ENCODE data around the gene DGKA. TPM values are rescaled to one million over a fixed set of nuclear protein-coding genes. Genes with fewer than 3 reads are reported as not detected.
"Not testable (repeated sequence)": the region's sequence is repeated elsewhere in the genome, so short reads cannot be mapped to it uniquely, and the experiment has no call there.

DGKA gene
- total and polyA plus RNA-seq, 5 donors: 11.3 to 25.9 (median 20.3) TPM

- not testable (repeated sequence) for ATAC-seq; H3K4me1 ChIP-seq (ENCODE audit: control insufficient read depth, insufficient read depth, low read length)
- intact Hi-C loops (cut with DNase I): loop anchor here in 3 of 4 donors (5.0 to 10.0 kb wide), 2 partner anchors 43 to 45 kb away; partner anchors contain the start of gene RPS26 (in 3 of the 3)
Observed at GRCh38 chr12:55999522-55999921, 68.6 kb downstream of the DGKA start.

GRCh38 chr12:55999999-56000540 is 69.1 kb downstream of the DGKA start:
- intact Hi-C loops (cut with DNase I): loop anchor here in 3 of 4 donors (5.0 to 10.0 kb wide), 2 partner anchors 42 to 45 kb away; partner anchors contain the start of gene RPS26 (in 3 of the 3)
- WGBS: 96% methylated on average over 33 of the region's 33 CpGs
- not testable (repeated sequence) for H3K27me3 ChIP-seq (ENCODE audit: control insufficient read depth, insufficient read depth); ATAC-seq; H3K9me3 ChIP-seq (ENCODE audit: control insufficient read depth, low read length); H3K27ac ChIP-seq (ENCODE audit: low read length); H3K4me3 ChIP-seq (ENCODE audit: low read length); DNase-seq; H3K4me1 ChIP-seq (ENCODE audit: control insufficient read depth, insufficient read depth, low read length)

More at GRCh38 chr12:55999522-55999921, 68.6 kb downstream of the DGKA start:
- not testable (repeated sequence) for H3K27me3 ChIP-seq (ENCODE audit: control insufficient read depth, insufficient read depth); H3K4me3 ChIP-seq (ENCODE audit: low read length); DNase-seq; H3K9me3 ChIP-seq (ENCODE audit: control insufficient read depth, low read length); H3K27ac ChIP-seq (ENCODE audit: low read length)
- WGBS: 68% methylated on average over 6 of the region's 6 CpGs

DNA sequence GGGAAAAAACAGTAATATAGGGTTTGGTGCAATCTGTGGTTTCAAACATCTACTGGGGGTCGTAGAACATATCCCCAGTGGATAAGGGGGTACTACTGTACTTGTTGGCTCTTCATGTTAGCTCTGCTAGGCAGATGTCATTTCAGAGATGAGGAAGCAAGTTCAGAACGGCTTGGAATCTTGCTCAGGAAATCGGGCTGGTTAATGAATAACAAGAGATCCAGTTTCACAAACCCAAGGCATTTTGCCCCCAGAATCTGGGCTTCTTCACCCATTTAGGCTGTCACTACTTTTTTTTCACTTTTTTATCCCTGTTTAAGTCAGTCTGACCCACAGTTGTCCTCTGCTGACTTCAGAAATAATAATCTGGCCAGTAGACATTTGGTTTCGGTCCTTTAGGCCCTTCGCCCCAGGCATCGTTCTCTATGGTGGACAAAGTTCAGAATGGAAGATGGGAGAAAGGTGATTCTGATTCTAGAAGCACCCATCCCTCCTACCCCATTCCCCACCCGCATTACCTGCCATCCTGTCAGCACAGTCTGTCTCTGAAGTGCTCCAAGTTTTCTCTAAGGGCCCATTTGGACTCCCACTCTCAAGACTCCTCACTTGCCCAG is 70.6 kb downstream of the DGKA start:
- Histone ChIP-seq H3K27me3 (ENCODE audit: control insufficient read depth, insufficient read depth) (no peaks in the 10 kb centered on the region), H3K4me3 (ENCODE audit: low read length) (no peak overlapping the region), H3K27ac (ENCODE audit: low read length) (no peak overlapping the region), H3K4me1 (ENCODE audit: control insufficient read depth, insufficient read depth, low read length) (no peaks in the 10 kb centered on the region), H3K9me3 (ENCODE audit: control insufficient read depth, low read length) (no peaks in the 10 kb centered on the region)
- DNase-seq (no peak), ATAC-seq (no peak)
- intact Hi-C loops (cut with DNase I): no loop called here
- 85% methylated on average over 7 of the region's 7 CpGs for WGBS

DNA sequence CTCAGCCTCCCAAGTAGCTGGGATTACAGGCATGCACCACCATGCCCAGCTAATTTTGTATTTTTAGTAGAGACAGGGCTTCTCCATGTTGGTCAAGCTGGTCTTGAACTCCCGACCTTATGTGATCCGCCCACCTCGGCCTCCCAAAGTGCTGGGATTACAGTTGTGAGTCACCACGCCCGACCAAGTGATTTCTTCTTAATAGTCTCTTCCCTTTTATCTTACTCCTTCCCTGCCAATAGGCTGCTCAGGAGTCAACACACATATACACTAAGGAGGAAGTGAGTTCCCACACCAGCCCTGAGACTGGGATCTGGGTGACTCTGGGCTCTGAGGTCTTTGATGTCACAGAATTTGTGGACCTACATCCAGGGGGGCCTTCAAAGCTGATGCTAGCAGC is 72.4 kb downstream of the DGKA start:
- H3K27ac ChIP-seq (ENCODE audit: low read length); intact Hi-C loops (cut with DNase I); H3K27me3 ChIP-seq (ENCODE audit: control insufficient read depth, insufficient read depth); H3K4me3 ChIP-seq (ENCODE audit: low read length); H3K9me3 ChIP-seq (ENCODE audit: control insufficient read depth, low read length); DNase-seq; H3K4me1 ChIP-seq (ENCODE audit: control insufficient read depth, insufficient read depth, low read length); ATAC-seq: not testable (repeated sequence)
- 86% methylated on average over 5 of the region's 5 CpGs for WGBS

Other genes with a start within 250 kb of the DGKA start
- gene ITGA7, start 223.3 kb upstream of the DGKA start, total RNA-seq: 100 to 1,000 TPM; 465 to 674 (median 604) TPM
- 288 TPM for gene ITGA7, start 223.3 kb upstream of the DGKA start, polyA plus RNA-seq
- 100 to 1,000 TPM; 134 to 149 (median 139) TPM for gene BLOC1S1, start 215.1 kb upstream of the DGKA start, total RNA-seq
- gene BLOC1S1, start 215.1 kb upstream of the DGKA start, polyA plus RNA-seq: 205 TPM
- 10 to 100 TPM; 15.9 to 27.7 (median 23.3) TPM for gene RDH5, start 210.8 kb upstream of the DGKA start, total RNA-seq
- 24.1 TPM for gene RDH5, start 210.8 kb upstream of the DGKA start, polyA plus RNA-seq
- 1,000 to 10,000 TPM; 1,076 to 1,430 (median 1,264) TPM for gene CD63, start 202.2 kb upstream of the DGKA start, total RNA-seq
- gene CD63, start 202.2 kb upstream of the DGKA start, polyA plus RNA-seq: 1,376 TPM
- gene GDF11, start 188.0 kb upstream of the DGKA start, total RNA-seq: 10 to 100 TPM; 16.2 to 17.5 (median 16.7) TPM
- 11.5 TPM for gene GDF11, start 188.0 kb upstream of the DGKA start, polyA plus RNA-seq
- gene SARNP, start 113.4 kb upstream of the DGKA start, total RNA-seq: 10 to 100 TPM; 50.3 to 55.7 (median 52.7) TPM
- 113 TPM for gene SARNP, start 113.4 kb upstream of the DGKA start, polyA plus RNA-seq
- 10 to 100 TPM; 13.8 to 23.2 (median 17.6) TPM for gene ORMDL2, start 113.1 kb upstream of the DGKA start, total RNA-seq
- gene ORMDL2, start 113.1 kb upstream of the DGKA start, polyA plus RNA-seq: 23.8 TPM
- gene DNAJC14, start 101.6 kb upstream of the DGKA start, total RNA-seq: 10 to 100 TPM; 19.0 to 24.1 (median 22.4) TPM
- 15.5 TPM for gene DNAJC14, start 101.6 kb upstream of the DGKA start, polyA plus RNA-seq
- 10 to 100 TPM in 1 of 4 donors, 1 to 10 TPM in 3; 3.1 to 21.2 (median 5.6) TPM for gene MMP19, start 88.2 kb upstream of the DGKA start, total RNA-seq
- 6.9 TPM for gene MMP19, start 88.2 kb upstream of the DGKA start, polyA plus RNA-seq
- gene PYM1, start 3.3 kb upstream of the DGKA start, total RNA-seq: 10 to 100 TPM; 15.4 to 19.0 (median 16.9) TPM
- 25.7 TPM for gene PYM1, start 3.3 kb upstream of the DGKA start, polyA plus RNA-seq
- gene PMEL, start 34.9 kb downstream of the DGKA start, total RNA-seq: 1 to 10 TPM in 3 of 4 donors, under 1 TPM in 1; 0.86 to 2.2 (median 1.2) TPM
- gene PMEL, start 34.9 kb downstream of the DGKA start, polyA plus RNA-seq: 0.45 TPM
- gene CDK2, start 35.7 kb downstream of the DGKA start, total RNA-seq: 10 to 100 TPM; 12.7 to 17.2 (median 13.6) TPM
- gene CDK2, start 35.7 kb downstream of the DGKA start, polyA plus RNA-seq: 8.1 TPM
- gene RAB5B, start 42.9 kb downstream of the DGKA start, total RNA-seq: 100 to 1,000 TPM; 111 to 132 (median 119) TPM
- gene RAB5B, start 42.9 kb downstream of the DGKA start, polyA plus RNA-seq: 86.4 TPM
- 10 to 100 TPM; 20.7 to 30.8 (median 29.3) TPM for gene SUOX, start 66.1 kb downstream of the DGKA start, total RNA-seq
- gene SUOX, start 66.1 kb downstream of the DGKA start, polyA plus RNA-seq: 29.2 TPM
- gene IKZF4, start 89.9 kb downstream of the DGKA start, total RNA-seq: 1 to 10 TPM; 5.6 to 8.7 (median 6.5) TPM
- gene IKZF4, start 89.9 kb downstream of the DGKA start, polyA plus RNA-seq: 2.7 TPM
- gene RPS26, start 110.8 kb downstream of the DGKA start, total RNA-seq: 10 to 100 TPM; 30.0 to 55.1 (median 39.7) TPM
- 739 TPM for gene RPS26, start 110.8 kb downstream of the DGKA start, polyA plus RNA-seq
- gene ERBB3, start 149.0 kb downstream of the DGKA start, total RNA-seq: 1 to 10 TPM; 3.2 to 7.4 (median 6.1) TPM
- 6.4 TPM for gene ERBB3, start 149.0 kb downstream of the DGKA start, polyA plus RNA-seq
- gene PA2G4, start 173.4 kb downstream of the DGKA start, total RNA-seq: 10 to 100 TPM; 65.5 to 77.6 (median 74.2) TPM
- gene PA2G4, start 173.4 kb downstream of the DGKA start, polyA plus RNA-seq: 73.3 TPM
- 1,000 to 10,000 TPM; 2,156 to 2,505 (median 2,353) TPM for gene RPL41, start 185.5 kb downstream of the DGKA start, total RNA-seq
- 2,026 TPM for gene RPL41, start 185.5 kb downstream of the DGKA start, polyA plus RNA-seq
- 1 to 10 TPM; 6.1 to 8.6 (median 6.7) TPM for gene ZC3H10, start 187.1 kb downstream of the DGKA start, total RNA-seq
- 2.7 TPM for gene ZC3H10, start 187.1 kb downstream of the DGKA start, polyA plus RNA-seq
- gene ESYT1, start 197.1 kb downstream of the DGKA start, total RNA-seq: 10 to 100 TPM; 30.7 to 38.5 (median 33.6) TPM
- 29.1 TPM for gene ESYT1, start 197.1 kb downstream of the DGKA start, polyA plus RNA-seq
- 10 to 100 TPM; 48.4 to 74.6 (median 60.2) TPM for gene MYL6B, start 221.4 kb downstream of the DGKA start, total RNA-seq
- gene MYL6B, start 221.4 kb downstream of the DGKA start, polyA plus RNA-seq: 65.7 TPM
- 1,000 to 10,000 TPM in 1 of 4 donors, 100 to 1,000 TPM in 3; 592 to 1,178 (median 826) TPM for gene MYL6, start 227.2 kb downstream of the DGKA start, total RNA-seq
- gene MYL6, start 227.2 kb downstream of the DGKA start, polyA plus RNA-seq: 1,131 TPM